GM18861 (cell line): ENCODE measurements around the gene COL15A1.

Source experiments
- ATAC-seq: cut with Tn5 transposase; IDR thresholded peaks from one replicate; pipeline ENCODE4 v1.9.1; 2021; ENCODE audit not compliant: unreplicated experiment

Gene COL15A1

GRCh38 chr9:99103054-99103895 lies 159.6 kb downstream of the COL15A1 start:
- ATAC-seq: no peak

GRCh38 chr9:99103901-99104458 lies 160.3 kb downstream of the COL15A1 start:
- no peak for ATAC-seq

GRCh38 chr9:99104459-99105151 lies 160.9 kb downstream of the COL15A1 start, which contains the start of gene TGFBR1:
TGFBR1 (plus strand) TSS chr9:99105113; CDS start chr9:99105206, 93 bp downstream.
- peak; percentile 84 for ATAC-seq

GRCh38 chr9:99105152-99106043 lies 161.7 kb downstream of the COL15A1 start:
- ATAC-seq: peak; percentile 31

- no peak for ATAC-seq
Measured at GRCh38 chr9:99106044-99106375, 162.3 kb downstream of the COL15A1 start.

GRCh38 chr9:99107421-99107820 lies 163.7 kb downstream of the COL15A1 start:
- ATAC-seq: no peak

GRCh38 chr9:99108131-99108530 lies 164.4 kb downstream of the COL15A1 start:
- ATAC-seq: no peak

- no peak for ATAC-seq
Measured at GRCh38 chr9:99109522-99109921, 165.8 kb downstream of the COL15A1 start.

- ATAC-seq: no peak
Measured at GRCh38 chr9:99112750-99113413, 169.2 kb downstream of the COL15A1 start.

GRCh38 chr9:99113414-99114048 lies 169.8 kb downstream of the COL15A1 start:
- no peak for ATAC-seq

- ATAC-seq: no peak
Measured at GRCh38 chr9:99114049-99114440, 170.3 kb downstream of the COL15A1 start.

GRCh38 chr9:99114846-99115500 lies 171.3 kb downstream of the COL15A1 start:
- no peak for ATAC-seq

GRCh38 chr9:99116003-99116411 lies 172.3 kb downstream of the COL15A1 start:
- ATAC-seq: no peak

GRCh38 chr9:99118782-99119466 lies 175.2 kb downstream of the COL15A1 start:
- peak; percentile 90 for ATAC-seq

GRCh38 chr9:99119976-99120655 lies 176.4 kb downstream of the COL15A1 start:
- no peak for ATAC-seq
